ENCODE data around the gene MTMR3. TPM values are rescaled to one million over a fixed set of nuclear protein-coding genes. Genes with fewer than 3 reads are reported as not detected.

The MTMR3 gene
- total RNA-seq, 1 donor from 2014 or later: 26.1 TPM

DNA sequence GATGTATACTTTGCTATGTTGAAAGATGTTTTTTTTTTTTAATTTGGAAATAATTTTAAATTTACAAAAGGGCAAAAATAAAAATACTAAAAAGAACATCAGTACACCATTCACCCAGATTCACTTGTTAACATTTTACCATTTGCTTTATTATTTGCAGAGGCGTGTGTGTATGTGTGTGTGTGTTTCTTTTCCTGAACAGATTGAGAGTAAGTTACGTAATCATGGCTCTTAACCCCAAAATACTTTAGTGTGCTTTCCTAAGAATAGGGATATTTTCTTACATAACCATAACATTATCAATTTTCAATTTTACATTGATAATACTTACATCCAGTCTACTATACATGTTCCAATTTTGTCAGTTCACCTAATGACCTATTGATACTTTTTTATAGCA is 105.7 kb downstream of the MTMR3 start:
- no peak for TF ChIP-seq CTCF (IDR thresholded peaks at IDR 0.05)
- H3K36me3 ChIP-seq: peaks cover 16 to 38% of the 10 kb centered on the region in 2 donors
- no peaks in the 10 kb centered on the region for H3K9me3 ChIP-seq
- intact Hi-C loops (cut with DNase I): no loop called here
- no peaks in the 10 kb centered on the region for H3K27me3 ChIP-seq
- no peak overlapping the region for H3K4me3 ChIP-seq
- H3K4me1 ChIP-seq: no peaks in the 10 kb centered on the region
- H3K27ac ChIP-seq: no peak overlapping the region
- DNase-seq (ENCODE audit: low spot score in 2 of 2): no peak

DNA sequence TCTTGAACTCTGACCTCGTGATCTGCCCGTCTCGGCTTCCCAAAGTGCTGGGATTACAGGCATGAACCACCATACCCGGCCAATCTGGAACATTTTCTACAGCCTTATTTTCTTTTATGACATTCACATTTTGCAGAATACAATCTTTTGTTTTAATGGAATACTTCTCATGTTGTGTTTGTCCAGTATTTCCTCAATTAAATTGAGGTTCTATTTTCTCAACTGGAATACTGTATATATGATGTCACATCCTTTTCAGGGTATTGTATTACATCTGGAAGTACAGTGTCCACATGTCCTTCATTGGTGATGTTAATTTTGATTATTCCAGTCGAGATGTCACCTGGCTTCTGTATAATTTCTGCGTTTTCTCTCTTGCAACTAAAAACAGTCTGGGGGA is 106.5 kb downstream of the MTMR3 start:
- peaks cover 16 to 43% of the 10 kb centered on the region in 2 donors for H3K36me3 ChIP-seq
- no peaks in the 10 kb centered on the region for H3K4me1 ChIP-seq
- TF ChIP-seq CTCF (IDR thresholded peaks at IDR 0.05): no peak
- intact Hi-C loops (cut with DNase I): no loop called here
- H3K27me3 ChIP-seq: no peaks in the 10 kb centered on the region
- H3K27ac ChIP-seq: no peak overlapping the region
- no peaks in the 10 kb centered on the region for H3K9me3 ChIP-seq
- H3K4me3 ChIP-seq: no peak overlapping the region
- DNase-seq (ENCODE audit: low spot score in 2 of 2): no peak

DNA sequence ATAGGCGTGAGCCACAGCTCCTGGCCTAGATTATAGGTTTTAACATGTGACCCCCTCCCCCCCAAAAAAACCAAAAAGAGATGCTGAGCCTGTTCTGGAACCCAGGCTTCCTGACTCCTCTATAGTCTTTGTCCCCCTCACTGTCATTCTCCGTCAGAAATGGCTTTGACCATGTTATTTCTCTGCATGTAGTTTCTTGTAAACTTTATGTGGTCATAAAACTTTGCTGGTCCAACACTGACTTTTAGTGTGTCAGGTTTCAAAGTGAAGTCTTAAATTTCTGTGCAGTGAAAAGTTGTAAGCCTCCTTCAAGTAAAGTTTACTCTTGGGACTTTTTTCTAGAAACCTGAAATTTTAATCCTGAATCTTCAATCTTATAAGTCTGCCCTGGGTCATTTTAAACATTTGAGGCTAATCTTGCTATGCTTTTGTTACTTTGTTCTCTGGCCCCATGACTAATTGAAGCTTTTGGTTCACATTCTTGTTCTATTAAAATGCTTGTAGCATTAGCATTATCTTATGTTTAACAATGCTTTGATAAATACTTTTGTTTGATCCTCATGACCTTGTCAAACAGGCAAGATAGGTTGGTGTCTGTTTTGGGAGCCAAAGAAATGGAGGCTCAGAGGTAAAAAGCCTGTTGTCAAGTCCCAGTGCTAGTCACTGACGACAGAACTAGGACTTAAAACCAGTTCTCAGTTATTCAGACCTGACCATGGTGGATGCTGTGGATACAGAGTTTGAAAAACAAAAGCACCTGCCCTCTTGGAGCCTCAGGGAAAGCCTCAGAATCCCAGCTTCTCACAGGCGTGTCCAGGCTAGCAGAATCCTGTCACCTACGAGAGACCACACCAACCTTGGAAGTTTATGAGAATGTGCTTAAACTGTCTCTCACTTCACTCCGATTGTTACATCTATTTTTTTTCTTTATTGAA is 109.6 kb downstream of the MTMR3 start:
- H3K4me1 ChIP-seq: peaks cover 0 to 4% of the 10 kb centered on the region in 2 donors
- H3K36me3 ChIP-seq: peaks cover 16 to 39% of the 10 kb centered on the region in 2 donors
- no peak overlapping the region for H3K4me3 ChIP-seq
- no peaks in the 10 kb centered on the region for H3K27me3 ChIP-seq
- H3K9me3 ChIP-seq: no peaks in the 10 kb centered on the region
- TF ChIP-seq CTCF (IDR thresholded peaks at IDR 0.05): no peak
- H3K27ac ChIP-seq: no peak overlapping the region
- DNase-seq (ENCODE audit: low spot score in 2 of 2): no peak
- intact Hi-C loops (cut with DNase I): no loop called here

GRCh38 chr22:29994027-29994715 is 111.2 kb downstream of the MTMR3 start:
- Histone ChIP-seq H3K4me3 (no peak overlapping the region), H3K27me3 (no peaks in the 10 kb centered on the region), H3K27ac (no peak overlapping the region), H3K9me3 (no peaks in the 10 kb centered on the region), H3K4me1 (peaks cover 0 to 4% of the 10 kb centered on the region in 2 donors), H3K36me3 (peaks cover 16 to 42% of the 10 kb centered on the region in 2 donors)
- DNase-seq (ENCODE audit: low spot score in 2 of 2): no peak
- no peak for TF ChIP-seq CTCF (IDR thresholded peaks at IDR 0.05)
- intact Hi-C loops (cut with DNase I): no loop called here

- peaks cover 16 to 44% of the 10 kb centered on the region in 2 donors for H3K36me3 ChIP-seq
- H3K4me3 ChIP-seq: no peak overlapping the region
- no peaks in the 10 kb centered on the region for H3K9me3 ChIP-seq
- intact Hi-C loops (cut with DNase I): no loop called here
- peaks cover 0 to 4% of the 10 kb centered on the region in 2 donors for H3K4me1 ChIP-seq
- DNase-seq (ENCODE audit: low spot score in 2 of 2): no peak
- no peak for TF ChIP-seq CTCF (IDR thresholded peaks at IDR 0.05)
- H3K27me3 ChIP-seq: no peaks in the 10 kb centered on the region
- no peak overlapping the region for H3K27ac ChIP-seq
These were observed 112.0 kb downstream of the MTMR3 start for GRCh38 chr22:29994943-29995342.

Data from ascending aorta (tissue), 2 donors.